Measurements from ENCODE around the gene NOP14. TPM values are rescaled to one million over a fixed set of nuclear protein-coding genes. Genes with fewer than 3 reads are reported as not detected.

The NOP14 gene
- total and polyA plus RNA-seq, 2 experiments from 2014 or later: 29.9 to 38.7 TPM

- TF ChIP-seq ZNF462 (CRISPR knock-in tag; IDR thresholded peaks at IDR 0.05): no peak
- no peak for TF ChIP-seq ZNF331 (CRISPR knock-in tag; IDR thresholded peaks at IDR 0.05; ENCODE audit: low read depth)
- no peak for TF ChIP-seq JUNB (IDR thresholded peaks at IDR 0.05; ENCODE audit: unreplicated experiment)
- TF ChIP-seq NANOG (IDR thresholded peaks at IDR 0.05; ENCODE audit: borderline replicate concordance): no peak
- no peak for TF ChIP-seq EZH2phosphoT487 (IDR thresholded peaks at IDR 0.05; ENCODE audit: unreplicated experiment)
- no peak for TF ChIP-seq ETS1 (IDR thresholded peaks at IDR 0.05)
- no peak for TF ChIP-seq STAT1 (IDR thresholded peaks at IDR 0.05; ENCODE audit: unreplicated experiment)
- no peak for TF ChIP-seq EZH2 (IDR thresholded peaks at IDR 0.05; ENCODE audit: low read depth, unreplicated experiment)
Measured at GRCh38 chr4:2994917-2995316, 31.7 kb upstream of the NOP14 start (continued).

GRCh38 chr4:2991243-2991642, 28.0 kb upstream of the NOP14 start:
- no peaks in the 10 kb centered on the region for H3K36me3 ChIP-seq (ENCODE audit: insufficient read depth)
- H3K36me3 Mint-ChIP-seq (ENCODE audit: low read depth): no peaks in the 10 kb centered on the region
- ATAC-seq (no peak), DNase-seq (ENCODE audit: low spot score) (no peak)
- no peaks in the 10 kb centered on the region for H3K4me1 ChIP-seq (ENCODE audit: insufficient read depth)
- no peak overlapping the region for H3K27ac Mint-ChIP-seq
- no peak overlapping the region for H3K27ac ChIP-seq (ENCODE audit: low read depth)
- H3K27me3 Mint-ChIP-seq (ENCODE audit: insufficient read depth, low read depth, poor library complexity): no peaks in the 10 kb centered on the region
- no peaks in the 10 kb centered on the region for H4K20me1 ChIP-seq (replicated peaks; ENCODE audit: insufficient read depth)
- H3F3A ChIP-seq (replicated peaks; ENCODE audit: low read depth): no peaks in the 10 kb centered on the region
- no peaks in the 10 kb centered on the region for H3K9me2 ChIP-seq (ENCODE audit: insufficient read depth)
- no peak overlapping the region for H2AFZ ChIP-seq
- no peaks in the 10 kb centered on the region for H3K27me3 ChIP-seq (ENCODE audit: insufficient read depth)
- no peaks in the 10 kb centered on the region for H3K4me1 Mint-ChIP-seq
- no peak overlapping the region for H3K4me2 ChIP-seq
- H3K4me3 Mint-ChIP-seq: no peak overlapping the region
- H3K9me3 Mint-ChIP-seq: no peaks in the 10 kb centered on the region
- H3K79me2 ChIP-seq (replicated peaks; ENCODE audit: insufficient read depth): no peaks in the 10 kb centered on the region
- H3K4me3 ChIP-seq: no peak overlapping the region
- TF ChIP-seq NANOG (IDR thresholded peaks at IDR 0.05; ENCODE audit: borderline replicate concordance): no peak
- TF ChIP-seq ZNF114 (CRISPR knock-in tag; IDR thresholded peaks at IDR 0.05): no peak
- no peak for TF ChIP-seq EZH2phosphoT487 (IDR thresholded peaks at IDR 0.05; ENCODE audit: unreplicated experiment)
- no peak for TF ChIP-seq STAT1 (IDR thresholded peaks at IDR 0.05; ENCODE audit: unreplicated experiment)
- TF ChIP-seq ETS1 (IDR thresholded peaks at IDR 0.05): no peak

All from GM23338 (cell line).